Memory B cell (primary cell): ENCODE data around the gene ADORA2A.
"Not testable (repeated sequence)": the region's sequence is repeated elsewhere in the genome, so short reads cannot be mapped to it uniquely, and the experiment has no call there.

ENCODE experiments used
- ATAC-seq: fragments of 150-1000 bp; cut with Tn5 transposase; 2 replicates; pipeline ENCODE4 v1.10.0; 2021; ENCODE audit warnings: low read depth, mild to moderate bottlenecking, moderate library complexity
- DNase-seq, 2 donors: peaks; one replicate each; pipeline ENCODE4 v3.0.0; 2022; ENCODE audit warnings: low spot score in 2 of 2
- H3K27ac Mint-ChIP-seq: one replicate; pipeline ENCODE4 v1.8.0; 2022; ENCODE audit warnings: mild to moderate bottlenecking, moderate library complexity, mixed read lengths
- H3K27me3 Mint-ChIP-seq: one replicate; pipeline ENCODE4 v1.8.0; 2022; ENCODE audit warnings: mixed read lengths
- H3K36me3 Mint-ChIP-seq: one replicate; pipeline ENCODE4 v1.8.0; 2022; ENCODE audit warnings: mild to moderate bottlenecking, mixed read lengths
- H3K4me1 Mint-ChIP-seq: one replicate; pipeline ENCODE4 v1.8.0; 2022; ENCODE audit warnings: mixed read lengths
- H3K4me3 Mint-ChIP-seq: one replicate; pipeline ENCODE4 v1.8.0; 2022; ENCODE audit warnings: mild to moderate bottlenecking, moderate library complexity, mixed read lengths
- H3K9me3 Mint-ChIP-seq: one replicate; pipeline ENCODE4 v1.8.0; 2022; ENCODE audit warnings: mixed read lengths

ADORA2A gene

GRCh38 chr22:24474649-24475255, 47.4 kb downstream of the ADORA2A start:
- no peak for DNase-seq
- H3K27me3 Mint-ChIP-seq, result no peaks in the 10 kb centered on the region

DNA sequence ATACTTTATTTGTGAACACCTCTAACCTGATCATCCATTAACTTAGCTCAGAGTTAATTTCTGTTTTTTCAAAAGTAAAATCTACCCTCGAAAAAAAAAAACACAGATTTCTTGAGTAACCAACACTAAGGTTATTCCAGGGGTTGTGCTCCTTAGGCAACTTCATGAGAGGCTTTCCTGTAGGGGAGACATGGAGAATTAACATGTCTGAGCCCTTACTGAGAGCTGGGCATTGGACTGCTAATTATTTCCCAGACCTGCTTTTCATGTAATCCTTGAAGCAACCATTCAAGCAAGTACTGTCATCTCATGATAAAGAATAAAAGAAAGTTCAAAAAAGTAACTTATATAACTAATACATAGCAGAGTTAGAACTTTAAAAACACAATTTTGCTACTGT, 54.2 kb downstream of the ADORA2A start:
- H3K27me3 Mint-ChIP-seq, result no peaks in the 10 kb centered on the region
- no peak overlapping the region for H3K4me3 Mint-ChIP-seq
- DNase-seq (no peak), ATAC-seq (no peak)
- no peaks in the 10 kb centered on the region for H3K36me3 Mint-ChIP-seq
- no peak overlapping the region for H3K27ac Mint-ChIP-seq
- H3K4me1 Mint-ChIP-seq, result peaks cover 11% of the 10 kb centered on the region
- no peaks in the 10 kb centered on the region for H3K9me3 Mint-ChIP-seq

More at GRCh38 chr22:24474649-24475255, 47.4 kb downstream of the ADORA2A start:
- H3K27ac Mint-ChIP-seq, result no peak overlapping the region
- peaks cover 10% of the 10 kb centered on the region for H3K4me1 Mint-ChIP-seq
- no peaks in the 10 kb centered on the region for H3K36me3 Mint-ChIP-seq
- no peak overlapping the region for H3K4me3 Mint-ChIP-seq
- no peak for ATAC-seq
- no peaks in the 10 kb centered on the region for H3K9me3 Mint-ChIP-seq

GRCh38 chr22:24482575-24482974, 55.2 kb downstream of the ADORA2A start:
- H3K4me3 Mint-ChIP-seq, result no peak overlapping the region
- DNase-seq (no peak), ATAC-seq (no peak)
- H3K9me3 Mint-ChIP-seq, result no peaks in the 10 kb centered on the region
- H3K27me3 Mint-ChIP-seq, result no peaks in the 10 kb centered on the region
- H3K36me3 Mint-ChIP-seq, result no peaks in the 10 kb centered on the region
- peaks cover 13% of the 10 kb centered on the region for H3K4me1 Mint-ChIP-seq
- no peak overlapping the region for H3K27ac Mint-ChIP-seq

DNA sequence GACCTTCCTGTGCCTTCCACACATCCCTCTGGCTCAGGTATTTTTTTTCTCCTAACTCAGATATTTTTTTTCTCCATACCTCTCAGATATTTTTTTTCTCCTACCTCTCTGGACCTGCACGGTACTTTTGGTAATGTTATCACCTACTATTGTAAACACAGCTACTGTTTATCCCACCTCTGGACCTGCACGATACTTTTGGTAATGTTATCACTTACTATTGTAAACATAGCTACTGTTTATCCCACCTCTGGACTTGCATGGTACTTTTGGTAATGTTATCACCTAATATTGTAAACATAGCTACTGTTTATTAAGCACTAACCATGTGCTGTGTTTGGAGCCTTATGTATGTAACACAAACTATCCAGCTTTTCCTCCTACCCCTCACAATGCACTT, 55.6 kb downstream of the ADORA2A start:
- Mint-ChIP-seq H3K36me3 (no peaks in the 10 kb centered on the region), H3K4me3 (no peak overlapping the region), H3K4me1 (peaks cover 13% of the 10 kb centered on the region), H3K9me3 (no peaks in the 10 kb centered on the region), H3K27me3 (no peaks in the 10 kb centered on the region), H3K27ac (no peak overlapping the region)
- no peak for ATAC-seq
- no peak for DNase-seq

DNA sequence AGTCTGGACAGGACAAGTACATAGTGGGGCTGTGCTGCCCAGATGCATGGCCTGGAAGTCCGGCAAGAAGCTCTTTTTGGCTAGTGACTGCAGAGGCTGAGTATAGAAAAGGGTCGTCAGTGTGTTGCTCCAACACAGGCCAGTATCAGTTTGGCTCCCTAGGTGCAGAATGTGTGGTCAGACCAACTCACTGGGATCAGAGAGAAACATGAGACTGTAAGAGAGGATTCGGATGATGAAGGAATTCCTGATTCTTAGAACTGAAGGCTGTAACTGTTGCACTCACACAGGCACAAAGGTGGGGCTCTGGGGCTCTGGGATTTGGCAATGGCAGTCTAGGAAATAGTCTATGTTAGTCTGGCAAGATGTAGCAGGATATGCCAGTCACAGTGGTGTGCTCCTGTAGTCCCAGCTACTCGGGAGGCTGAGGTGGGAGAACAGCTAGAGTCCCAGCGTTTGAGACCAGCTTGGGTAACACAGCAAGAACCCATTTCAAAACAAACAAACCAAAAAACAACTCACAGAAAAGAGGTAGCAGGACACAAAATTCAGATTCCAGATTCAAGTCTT, 56.7 kb downstream of the ADORA2A start:
- no peak for DNase-seq
- Mint-ChIP-seq H3K9me3 (no peaks in the 10 kb centered on the region), H3K27me3 (no peaks in the 10 kb centered on the region), H3K27ac (no peak overlapping the region), H3K4me1 (peaks cover 13% of the 10 kb centered on the region), H3K4me3 (no peak overlapping the region), H3K36me3 (no peaks in the 10 kb centered on the region)
- ATAC-seq, result no peak

- Mint-ChIP-seq H3K27ac (no peak overlapping the region), H3K9me3 (no peaks in the 10 kb centered on the region), H3K36me3 (no peaks in the 10 kb centered on the region), H3K4me3 (no peak overlapping the region), H3K4me1 (peaks cover 13% of the 10 kb centered on the region), H3K27me3 (no peaks in the 10 kb centered on the region)
- DNase-seq (no peak), ATAC-seq (no peak)
Observed at GRCh38 chr22:24485170-24485569, 57.8 kb downstream of the ADORA2A start.

GRCh38 chr22:24485608-24486007, 58.2 kb downstream of the ADORA2A start:
- peak in 1 of 2 donors; percentile 21 for DNase-seq
- H3K4me3 Mint-ChIP-seq, result no peak overlapping the region
- H3K36me3 Mint-ChIP-seq, result no peaks in the 10 kb centered on the region
- H3K9me3 Mint-ChIP-seq, result no peaks in the 10 kb centered on the region
- no peaks in the 10 kb centered on the region for H3K27me3 Mint-ChIP-seq
- peak; percentile 84 for ATAC-seq
- no peak overlapping the region for H3K27ac Mint-ChIP-seq
- peaks cover 13% of the 10 kb centered on the region for H3K4me1 Mint-ChIP-seq

DNA sequence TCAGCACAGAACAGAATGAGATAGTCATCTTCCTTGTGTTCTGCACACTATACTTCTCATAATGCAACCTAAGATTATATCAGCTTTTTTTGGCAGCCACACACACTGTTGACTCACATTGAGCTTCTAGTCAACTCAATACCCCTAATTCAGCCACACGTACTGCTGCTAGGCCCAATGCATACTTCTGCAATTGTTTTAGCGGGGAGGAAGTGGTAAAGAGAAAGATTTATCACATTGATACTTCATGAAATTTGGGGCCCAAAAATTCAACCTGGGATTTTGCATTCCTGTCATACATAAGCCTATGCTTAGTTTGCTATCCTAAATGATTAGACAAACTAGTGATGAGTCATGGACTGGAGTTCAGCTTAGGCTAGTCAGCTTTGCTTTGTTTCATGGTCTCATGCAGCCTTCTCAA, 59.1 kb downstream of the ADORA2A start:
- no peak for DNase-seq
- H3K4me1 Mint-ChIP-seq, result peaks cover 13% of the 10 kb centered on the region
- peak; percentile 64 for ATAC-seq
- no peak overlapping the region for H3K4me3 Mint-ChIP-seq
- no peaks in the 10 kb centered on the region for H3K9me3 Mint-ChIP-seq
- no peaks in the 10 kb centered on the region for H3K36me3 Mint-ChIP-seq
- H3K27me3 Mint-ChIP-seq, result peaks cover 1% of the 10 kb centered on the region
- H3K27ac Mint-ChIP-seq, result no peak overlapping the region

- Mint-ChIP-seq H3K4me3 (no peak overlapping the region), H3K27ac (no peak overlapping the region), H3K36me3 (peaks cover 3% of the 10 kb centered on the region), H3K27me3 (peaks cover 6% of the 10 kb centered on the region), H3K4me1 (peaks cover 11% of the 10 kb centered on the region), H3K9me3 (no peaks in the 10 kb centered on the region)
- DNase-seq, result no peak
- no peak for ATAC-seq
Observed at GRCh38 chr22:24489011-24489410, 61.6 kb downstream of the ADORA2A start.

- not testable (repeated sequence) for H3K27ac Mint-ChIP-seq, ATAC-seq, H3K4me3 Mint-ChIP-seq, DNase-seq, H3K27me3 Mint-ChIP-seq, H3K9me3 Mint-ChIP-seq, H3K36me3 Mint-ChIP-seq
- peaks cover 11% of the 10 kb centered on the region for H3K4me1 Mint-ChIP-seq
Observed at GRCh38 chr22:24489434-24489833, 62.0 kb downstream of the ADORA2A start.
